K562 (cell line): Measurements from ENCODE around the gene LRP3. TPM values are rescaled to one million over a fixed set of nuclear protein-coding genes. Genes with fewer than 3 reads are reported as not detected.

Experiments used
- ATAC-seq: fragments of 200-7000 bp; cut with Tn5 transposase; 3 replicates; pipeline ENCODE4 v1.9.1; 2020; ENCODE audit warnings: moderate library complexity
- BruUV-seq: library from RNA; stranded (reverse); fragments of 400-500 nt; replicated peaks from 2 replicates; lab custom pipeline; 2021; lab: Mats Ljungman, UMichigan
- CTCF ChIA-PET: fragments of 300-600 bp; formaldehyde crosslinking; extraction: SDS; loops from one replicate; lab custom pipeline; 2021; ENCODE audit warnings: low intra/inter-chr PET ratio; lab: Yijun Ruan, JAX
- POLR2A ChIA-PET: fragments of 300-600, 350-650 bp; sonication (Branson Sonifier 250); formaldehyde crosslinking; extraction: SDS; loops from one replicate; lab custom pipeline; 2021; ENCODE audit warnings: antibody characterized with exemption, inconsistent platforms; lab: Yijun Ruan, JAX
- DNase-seq, 4 experiments: peaks; one replicate each; pipeline versions ENCODE4 v3.0.0 to v3.0.0-alpha.2; 2011 to 2018; ENCODE audit warnings: low spot score in 3 of 4, mixed read lengths in 3 of 4; ENCODE audit errors: extremely low read depth in 1 of 4
- FAIRE-seq: peaks from 2 replicates; lab custom pipeline; 2011; peaks lifted over from hg19 to GRCh38; lab: Jason Lieb, UNC
- H2AFZ ChIP-seq: 2 replicates; pipeline ENCODE4 v1.6.0; 2011; ENCODE audit warnings: low read depth, low read length, control low read depth, inconsistent platforms
- H3K27ac ChIP-seq: fragments of 200-600 bp; 3 replicates; pipeline ENCODE4 v1.8.0; 2011; ENCODE audit warnings: low read depth, mild to moderate bottlenecking, control low read depth, inconsistent platforms, low read length, moderate library complexity, mixed read lengths; ENCODE audit errors: extremely low read depth
- H3K27me3 ChIP-seq, 2 experiments: fragments of 300-600 bp in 1 of 2; 2 replicates in 1 of 2; 3 replicates in 1 of 2; pipeline versions ENCODE4 v1.6.0 to v1.8.0; 2011; ENCODE audit warnings: inconsistent platforms in 2 of 2, low read length in 2 of 2, mild to moderate bottlenecking in 1 of 2, mixed read lengths in 1 of 2, moderate library complexity in 1 of 2; ENCODE audit not compliant: control insufficient read depth in 2 of 2, insufficient read depth in 2 of 2
- H3K36me3 ChIP-seq: fragments of 300-600 bp; 3 replicates; pipeline ENCODE4 v1.8.0; 2011; ENCODE audit warnings: mild to moderate bottlenecking, low read length, inconsistent platforms; ENCODE audit not compliant: control insufficient read depth, insufficient read depth
- H3K4me1 ChIP-seq, 2 experiments: fragments of 200-600 bp in 1 of 2; replicated peaks in 1 of 2; 2 replicates in 1 of 2; 3 replicates in 1 of 2; pipeline versions ENCODE4 v1.5.1 to v1.8.0; 2011; ENCODE audit warnings: inconsistent platforms in 2 of 2, low read length in 2 of 2, mild to moderate bottlenecking in 1 of 2, mixed read lengths in 1 of 2, moderate library complexity in 1 of 2; ENCODE audit not compliant: control insufficient read depth in 2 of 2, insufficient read depth in 2 of 2
- H3K4me2 ChIP-seq: 2 replicates; pipeline ENCODE4 v1.6.1; 2011; ENCODE audit warnings: low read length, control low read depth, inconsistent platforms, mixed read lengths; ENCODE audit not compliant: insufficient read depth
- H3K4me3 ChIP-seq: fragments of 200-600 bp; sonication (generic), shearing (Covaris generic); 2 replicates; pipeline ENCODE4 v1.5.1; 2016; ENCODE audit warnings: control low read depth, inconsistent platforms
- H3K79me2 ChIP-seq: fragments of 200-600 bp; 3 replicates; pipeline ENCODE4 v1.8.0; 2011; ENCODE audit warnings: low read length, inconsistent platforms; ENCODE audit not compliant: control insufficient read depth, insufficient read depth
- H3K9ac ChIP-seq, 2 experiments: 2 replicates each; pipeline versions ENCODE4 v1.6.0 to v1.6.1; 2011; ENCODE audit warnings: low read depth in 2 of 2, low read length in 2 of 2, control low read depth in 1 of 2, inconsistent platforms in 1 of 2, mild to moderate bottlenecking in 1 of 2, mixed read lengths in 1 of 2; ENCODE audit not compliant: insufficient read depth in 1 of 2
- H3K9me1 ChIP-seq: one replicate; pipeline ENCODE4 v1.6.0; 2011; ENCODE audit warnings: inconsistent platforms, mild to moderate bottlenecking, low read length, moderate library complexity; ENCODE audit not compliant: control insufficient read depth, insufficient read depth
- H3K9me3 ChIP-seq: replicated peaks from 2 replicates; pipeline ENCODE4 v1.5.1; 2011; ENCODE audit warnings: low read depth, low read length, inconsistent platforms; ENCODE audit not compliant: control insufficient read depth, insufficient read depth
- H4K20me1 ChIP-seq: replicated peaks from 2 replicates; pipeline ENCODE4 v1.6.1; 2011; ENCODE audit warnings: low read length, inconsistent platforms, mixed read lengths; ENCODE audit not compliant: control insufficient read depth, insufficient read depth
- CHD1 ChIP-seq: fragments of 200-600 bp; sonication (generic); IDR thresholded peaks from one replicate; pipeline ENCODE4 v1.6.1; 2012; ENCODE audit warnings: mild to moderate bottlenecking, moderate library complexity, low read length, inconsistent platforms
- ETV6 ChIP-seq, 3 experiments: fragments of 150-350 bp in 1 of 3; sonication (generic) in 1 of 3; formaldehyde crosslinking in 1 of 3; IDR thresholded peaks; 2 replicates each; pipeline versions ENCODE4 v1.6.1 to v1.8.0; 2014 to 2022; ENCODE audit warnings: borderline replicate concordance in 2 of 3, low read depth in 2 of 3, antibody characterized with exemption in 1 of 3, low read length in 1 of 3, mild to moderate bottlenecking in 1 of 3, missing genetic modification reagents in 1 of 3
- KAT7 ChIP-seq: sonication (generic); formaldehyde crosslinking; IDR thresholded peaks from 2 replicates; pipeline ENCODE4 v1.8.0; 2022; ENCODE audit warnings: missing genetic modification reagents, mild to moderate bottlenecking, borderline replicate concordance
- KLF13 ChIP-seq: fragments of 450-650 bp; IDR thresholded peaks from 2 replicates; pipeline ENCODE4 v1.6.1; 2016; ENCODE audit warnings: missing genetic modification characterization, low read depth, mild to moderate bottlenecking, missing compliant biosample characterization, moderate library complexity, borderline replicate concordance
- NCOR1 ChIP-seq: fragments of 450-650 bp; IDR thresholded peaks from 2 replicates; pipeline ENCODE4 v1.6.1; 2016; ENCODE audit warnings: mild to moderate bottlenecking, moderate library complexity
- POLR2B ChIP-seq: fragments of 450-650 bp; IDR thresholded peaks from 2 replicates; pipeline ENCODE4 v1.6.1; 2018; ENCODE audit warnings: low read depth; ENCODE audit not compliant: partially characterized antibody
- ZNF232 ChIP-seq: sonication (generic); formaldehyde crosslinking; IDR thresholded peaks from 2 replicates; pipeline ENCODE4 v1.8.0; 2022; ENCODE audit warnings: mild to moderate bottlenecking, missing genetic modification reagents
- WGBS: fragments of 100-300 bp; shearing (Covaris generic); methylation state at CpG from one replicate; pipeline ENCODE4 v1.1.6; 2016; ENCODE audit warnings: low coverage, mixed read lengths; ENCODE audit not compliant: insufficient coverage; ENCODE audit errors: missing lambda C conversion rate; 5-methylcytosine and 5-hydroxymethylcytosine counted together
- in situ Hi-C: fragments of 300-500 bp; cut with MboI; formaldehyde crosslinking; loops from 4 replicates; pipeline ENCODE4 v1.15.0; 2018; ENCODE audit warnings: inconsistent platforms, mixed read lengths
- intact Hi-C: fragments of 100-400 bp; cut with micrococcal nuclease; formaldehyde crosslinking; loops from 2 replicates; pipeline ENCODE4 v1.14.2; 2022
- polyA plus RNA-seq, 8 experiments: library from polyadenylated mRNA; depleted of rRNA in 4 of 8; stranded (reverse) in 5 of 8; unstranded in 3 of 8; fragments of >200 nt; fragmentation: Nextera tagmentation in 2 of 8; fragmentation: Illumina TruSeq in 1 of 8; extraction: Ambion mirVana in 2 of 8; extraction: Trizol in 1 of 8; gene quantifications; 2 replicates each; pipeline versions ENCODE4 v1.2.1 to v1.2.3, GENCODE V29; 2011 to 2014; ENCODE audit warnings: inconsistent platforms in 1 of 8, missing spikeins in 1 of 8
- total RNA-seq, 7 experiments: library from RNA; depleted of rRNA in 6 of 7; stranded (reverse); fragments of >200 nt in 6 of 7; fragmentation: Illumina TruSeq in 2 of 7; extraction: Trizol in 2 of 7; gene quantifications; 2 replicates each; pipeline versions ENCODE4 v1.2.1 to v1.2.3, GENCODE V29; 2011 to 2021; ENCODE audit warnings: low replicate concordance in 1 of 7
- TF ChIP-seq, protein P1 (sequence below): fragments of 450-650 bp; formaldehyde crosslinking; IDR thresholded peaks from 2 replicates; pipeline ENCODE4 v1.4.0; 2022; ENCODE audit warnings: mild to moderate bottlenecking, moderate library complexity
- TF ChIP-seq, protein P2 (sequence below): fragments of 250-450 bp; sonication (Bioruptor Pico); IDR thresholded peaks from 2 replicates; pipeline ENCODE4 v1.8.0; 2022; ENCODE audit warnings: moderate library complexity, mild to moderate bottlenecking, inconsistent platforms

LRP3 gene
- total and polyA plus RNA-seq, 9 of the 15 experiments (the other 6 are each of a cell fraction or from before 2014, with no cell fraction given), result 0.29 TPM; not detected in 8

DNA sequence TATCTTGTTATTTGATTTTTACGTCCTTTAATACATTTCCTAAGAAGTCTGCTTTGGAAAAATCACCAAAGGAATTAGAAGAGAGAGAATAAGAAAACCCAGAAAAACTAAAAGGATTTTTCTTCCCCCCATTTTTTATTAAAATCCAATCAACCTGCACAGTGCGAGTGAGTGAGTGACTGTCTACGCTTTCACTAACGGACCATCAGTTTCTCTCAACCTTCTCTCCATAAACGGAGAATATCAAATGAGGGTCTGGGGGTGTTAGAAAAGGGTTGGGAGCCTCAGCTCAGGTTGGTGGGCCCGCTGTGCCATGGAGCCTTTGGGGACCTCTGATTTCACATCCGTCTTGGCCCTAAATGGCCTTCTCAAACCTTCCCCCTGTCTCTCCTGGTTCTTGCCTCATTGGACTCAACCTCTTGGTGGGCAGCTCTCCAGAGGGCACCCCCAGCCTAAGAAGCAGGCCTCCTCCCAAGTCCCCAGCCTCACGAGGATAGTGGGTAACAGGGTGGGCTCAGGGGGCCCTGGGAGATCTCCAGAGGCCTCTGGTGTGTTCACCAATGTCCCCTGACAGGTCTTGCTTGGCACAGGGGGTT, 763 bp upstream of the LRP3 start:
- H3K27me3 ChIP-seq, result peaks cover 0 to 31% of the 10 kb centered on the region in 2 experiments; a peak in 4 of 5 replicates
- no peaks in the 10 kb centered on the region for H4K20me1 ChIP-seq
- in situ Hi-C loops, result no loop called here
- H3K36me3 ChIP-seq, result no peaks in the 10 kb centered on the region
- H2AFZ ChIP-seq, result no peak overlapping the region
- no peak for DNase-seq
- H3K79me2 ChIP-seq, result no peaks in the 10 kb centered on the region
- CTCF ChIA-PET, result no interaction called here
- H3K4me3 ChIP-seq, result no peak overlapping the region
- POLR2A ChIA-PET, result no interaction called here
- FAIRE-seq, result no peak
- no TSS peak for BruUV-seq
- no peaks in the 10 kb centered on the region for H3K9me3 ChIP-seq
- TF ChIP-seq, protein P1, sequence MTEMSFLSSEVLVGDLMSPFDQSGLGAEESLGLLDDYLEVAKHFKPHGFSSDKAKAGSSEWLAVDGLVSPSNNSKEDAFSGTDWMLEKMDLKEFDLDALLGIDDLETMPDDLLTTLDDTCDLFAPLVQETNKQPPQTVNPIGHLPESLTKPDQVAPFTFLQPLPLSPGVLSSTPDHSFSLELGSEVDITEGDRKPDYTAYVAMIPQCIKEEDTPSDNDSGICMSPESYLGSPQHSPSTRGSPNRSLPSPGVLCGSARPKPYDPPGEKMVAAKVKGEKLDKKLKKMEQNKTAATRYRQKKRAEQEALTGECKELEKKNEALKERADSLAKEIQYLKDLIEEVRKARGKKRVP, result no peak
- TF ChIP-seq ZNF232, result no peak
- WGBS, result 0% methylated on average over 8 of the region's 8 CpGs
- no peak overlapping the region for H3K27ac ChIP-seq
- no peak for ATAC-seq
- H3K9me1 ChIP-seq, result no peaks in the 10 kb centered on the region
- intact Hi-C loops, result no loop called here
- H3K9ac ChIP-seq, result no peak overlapping the region
- H3K4me2 ChIP-seq, result no peak overlapping the region
- no peaks in the 10 kb centered on the region; a peak in 2 of 5 replicates for H3K4me1 ChIP-seq

DNA sequence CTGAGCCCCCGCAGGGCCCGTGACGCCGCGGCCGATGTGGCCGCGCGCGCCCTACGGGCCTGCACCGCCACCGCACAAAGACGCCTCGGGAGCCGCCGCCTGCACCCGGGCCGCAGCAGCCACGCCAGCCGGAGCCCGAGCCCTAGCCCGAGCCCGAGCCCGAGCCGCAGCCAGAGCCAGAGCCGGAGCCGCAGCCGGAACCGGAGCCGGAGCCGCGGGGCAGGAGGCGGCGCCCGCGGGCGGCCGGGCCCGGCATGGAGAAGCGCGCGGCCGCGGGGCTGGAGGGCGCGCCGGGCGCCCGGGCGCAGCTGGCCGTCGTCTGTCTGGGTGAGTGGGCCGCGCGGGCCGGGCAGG, 379 bp downstream of the LRP3 start:
- in situ Hi-C loops (no loop called here), intact Hi-C loops (no loop called here)
- WGBS, result no CpG with 5 or more reads among the region's 57 CpGs
- no peaks in the 10 kb centered on the region for H4K20me1 ChIP-seq
- DNase-seq (no peak), ATAC-seq (no peak), FAIRE-seq (no peak)
- H2AFZ ChIP-seq, result no peak overlapping the region
- H3K27ac ChIP-seq, result no peak overlapping the region
- H3K9me3 ChIP-seq, result no peaks in the 10 kb centered on the region
- H3K4me1 ChIP-seq, result no peaks in the 10 kb centered on the region; a peak in 2 of 5 replicates
- no peak for TF ChIP-seq KLF13 (tag)
- TF ChIP-seq, protein P2, sequence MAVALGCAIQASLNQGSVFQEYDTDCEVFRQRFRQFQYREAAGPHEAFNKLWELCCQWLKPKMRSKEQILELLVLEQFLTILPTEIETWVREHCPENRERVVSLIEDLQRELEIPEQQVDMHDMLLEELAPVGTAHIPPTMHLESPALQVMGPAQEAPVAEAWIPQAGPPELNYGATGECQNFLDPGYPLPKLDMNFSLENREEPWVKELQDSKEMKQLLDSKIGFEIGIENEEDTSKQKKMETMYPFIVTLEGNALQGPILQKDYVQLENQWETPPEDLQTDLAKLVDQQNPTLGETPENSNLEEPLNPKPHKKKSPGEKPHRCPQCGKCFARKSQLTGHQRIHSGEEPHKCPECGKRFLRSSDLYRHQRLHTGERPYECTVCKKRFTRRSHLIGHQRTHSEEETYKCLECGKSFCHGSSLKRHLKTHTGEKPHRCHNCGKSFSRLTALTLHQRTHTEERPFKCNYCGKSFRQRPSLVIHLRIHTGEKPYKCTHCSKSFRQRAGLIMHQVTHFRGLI (CRISPR knock-in tag), result no peak
- TF ChIP-seq CHD1, result no peak
- TF ChIP-seq POLR2B, result no peak
- no peak for TF ChIP-seq NCOR1
- no peak for TF ChIP-seq ETV6 (IDR thresholded peaks at IDR 0.05; ENCODE audit: borderline replicate concordance in 1 of 2, low read depth in 2 of 2, low read length in 1 of 2)
- TF ChIP-seq ETV6 (CRISPR knock-in tag; IDR thresholded peaks at IDR 0.05; ENCODE audit: borderline replicate concordance), result no peak
- TF ChIP-seq KAT7 (CRISPR knock-in tag), result no peak
- no peaks in the 10 kb centered on the region for H3K36me3 ChIP-seq
- BruUV-seq, result no TSS peak
- H3K4me3 ChIP-seq, result no peak overlapping the region
- H3K9me1 ChIP-seq, result no peaks in the 10 kb centered on the region
- H3K27me3 ChIP-seq, result peaks cover 0 to 31% of the 10 kb centered on the region in 2 experiments; a peak in 4 of 5 replicates
- no peaks in the 10 kb centered on the region for H3K79me2 ChIP-seq
- no peak overlapping the region for H3K4me2 ChIP-seq
- CTCF ChIA-PET, result no interaction called here
- no peak overlapping the region for H3K9ac ChIP-seq
- POLR2A ChIA-PET, result no interaction called here
